GM23338 (cell line): ENCODE results near the gene SCLY. TPM values are rescaled to one million over a fixed set of nuclear protein-coding genes. Genes with fewer than 3 reads are reported as not detected.

Experiments used
- ATAC-seq: fragments of 200-7000 bp; cut with Tn5 transposase; 3 replicates; pipeline ENCODE4 v1.9.1; 2020
- DNase-seq: peaks from one replicate; pipeline ENCODE4 v3.0.0-alpha.2; 2015; ENCODE audit warnings: low spot score
- H2AFZ ChIP-seq: fragments of 200-600 bp; sonication (generic); 2 replicates; pipeline ENCODE4 v1.8.0; 2016; ENCODE audit warnings: antibody characterized with exemption, mild to moderate bottlenecking, moderate library complexity
- H3F3A ChIP-seq: fragments of 200-600 bp; sonication (generic); replicated peaks from 2 replicates; pipeline ENCODE4 v1.8.0; 2017; ENCODE audit warnings: antibody characterized with exemption, mixed run types, low read depth
- H3K27ac ChIP-seq: fragments of 200-600 bp; sonication (generic); 2 replicates; pipeline ENCODE4 v1.6.1; 2016; ENCODE audit warnings: low read depth
- H3K27me3 ChIP-seq: fragments of 200-600 bp; sonication (generic); 2 replicates; pipeline ENCODE4 v1.8.0; 2016; ENCODE audit warnings: mild to moderate bottlenecking, mixed run types, moderate library complexity; ENCODE audit not compliant: insufficient read depth
- H3K36me3 ChIP-seq: fragments of 200-600 bp; sonication (generic); 2 replicates; pipeline ENCODE4 v1.8.0; 2016; ENCODE audit warnings: mild to moderate bottlenecking; ENCODE audit not compliant: insufficient read depth
- H3K4me1 ChIP-seq: fragments of 200-600 bp; sonication (generic); 2 replicates; pipeline ENCODE4 v1.8.0; 2016; ENCODE audit warnings: mild to moderate bottlenecking, moderate library complexity; ENCODE audit not compliant: insufficient read depth
- H3K4me2 ChIP-seq: fragments of 200-600 bp; sonication (generic); 2 replicates; pipeline ENCODE4 v1.7.1; 2017; ENCODE audit warnings: mixed run types
- H3K4me3 ChIP-seq: fragments of 200-600 bp; sonication (generic); 2 replicates; pipeline ENCODE4 v1.6.1; 2016; ENCODE audit warnings: mixed run types
- H3K79me2 ChIP-seq: fragments of 200-600 bp; sonication (generic); replicated peaks from 2 replicates; pipeline ENCODE4 v1.8.0; 2017; ENCODE audit warnings: mild to moderate bottlenecking; ENCODE audit not compliant: insufficient read depth
- H3K9me2 ChIP-seq: fragments of 200-600 bp; sonication (generic); 2 replicates; pipeline ENCODE4 v1.8.0; 2017; ENCODE audit not compliant: insufficient read depth
- H4K20me1 ChIP-seq: fragments of 200-600 bp; sonication (generic); replicated peaks from 2 replicates; pipeline ENCODE4 v1.8.0; 2017; ENCODE audit warnings: mild to moderate bottlenecking; ENCODE audit not compliant: insufficient read depth
- H3K27ac Mint-ChIP-seq: 2 replicates; pipeline ENCODE4 v1.8.0; 2020; ENCODE audit warnings: inconsistent platforms, mild to moderate bottlenecking, moderate library complexity, mixed read lengths
- H3K27me3 Mint-ChIP-seq: 3 replicates; pipeline ENCODE4 v1.8.0; 2022; ENCODE audit warnings: low read depth, mild to moderate bottlenecking, moderate library complexity, mixed read lengths, inconsistent platforms; ENCODE audit not compliant: insufficient read depth, poor library complexity
- H3K36me3 Mint-ChIP-seq: 3 replicates; pipeline ENCODE4 v1.8.0; 2021; ENCODE audit warnings: low read depth, mild to moderate bottlenecking, inconsistent platforms, moderate library complexity, mixed read lengths
- H3K4me1 Mint-ChIP-seq: 3 replicates; pipeline ENCODE4 v1.8.0; 2020; ENCODE audit warnings: mild to moderate bottlenecking, inconsistent platforms, mixed read lengths
- H3K4me3 Mint-ChIP-seq: 3 replicates; pipeline ENCODE4 v1.8.0; 2021; ENCODE audit warnings: moderate library complexity, mild to moderate bottlenecking, inconsistent platforms, mixed read lengths
- H3K9me3 Mint-ChIP-seq: 3 replicates; pipeline ENCODE4 v1.8.0; 2020; ENCODE audit warnings: moderate library complexity, mild to moderate bottlenecking, inconsistent platforms, mixed read lengths
- CREB1 ChIP-seq: fragments of 250-450 bp; sonication (Bioruptor Pico); IDR thresholded peaks from 2 replicates; pipeline ENCODE4 v1.5.0; 2020; ENCODE audit warnings: low read depth, mild to moderate bottlenecking, moderate library complexity
- EZH2 ChIP-seq: fragments of 200-600 bp; sonication (generic); IDR thresholded peaks from one replicate; pipeline ENCODE4 v1.8.0; 2017; ENCODE audit warnings: antibody characterized with exemption, mild to moderate bottlenecking, low read depth; ENCODE audit not compliant: unreplicated experiment
- EZH2phosphoT487 ChIP-seq: fragments of 200-600 bp; sonication (generic); IDR thresholded peaks from one replicate; pipeline ENCODE4 v1.8.1; 2018; ENCODE audit warnings: antibody characterized with exemption; ENCODE audit not compliant: unreplicated experiment
- JUNB ChIP-seq: IDR thresholded peaks from one replicate; pipeline ENCODE4 v1.6.1; 2016; ENCODE audit warnings: antibody characterized with exemption; ENCODE audit not compliant: unreplicated experiment
- NANOG ChIP-seq: IDR thresholded peaks from 2 replicates; pipeline ENCODE4 v1.6.1; 2016; ENCODE audit warnings: antibody characterized with exemption, borderline replicate concordance
- POLR2AphosphoS5 ChIP-seq: IDR thresholded peaks from 2 replicates; pipeline ENCODE4 v1.6.1; 2016; ENCODE audit warnings: antibody characterized with exemption, low read depth
- STAT1 ChIP-seq: IDR thresholded peaks from one replicate; pipeline ENCODE4 v1.6.1; 2016; ENCODE audit warnings: antibody characterized with exemption; ENCODE audit not compliant: unreplicated experiment
- ZNF114 ChIP-seq: fragments of 250-450 bp; sonication (Bioruptor Pico); IDR thresholded peaks from 2 replicates; pipeline ENCODE4 v1.5.0; 2020; ENCODE audit warnings: mild to moderate bottlenecking, moderate library complexity
- ZNF331 ChIP-seq: fragments of 250-450 bp; sonication (Bioruptor Pico); IDR thresholded peaks from 2 replicates; pipeline ENCODE4 v1.5.0; 2020; ENCODE audit warnings: low read depth, mild to moderate bottlenecking, moderate library complexity
- polyA plus RNA-seq: library from polyadenylated mRNA; unstranded; fragments of >200 nt; fragmentation: Nextera tagmentation; extraction: Ambion mirVana; gene quantifications from 2 replicates; pipeline ENCODE4 v1.2.1, GENCODE V29; 2016
- total RNA-seq: library from RNA; depleted of rRNA; stranded (reverse); fragments of >200 nt; shearing (Covaris generic); gene quantifications from 2 replicates; pipeline ENCODE4 v1.2.3, GENCODE V29; 2014
- TF ChIP-seq, protein P1 (sequence below): IDR thresholded peaks from one replicate; pipeline ENCODE4 v1.6.1; 2018; ENCODE audit warnings: antibody characterized with exemption; ENCODE audit not compliant: unreplicated experiment
- TF ChIP-seq, protein P2 (sequence below), 2 experiments: fragments of 200-600 bp in 1 of 2; sonication (generic) in 1 of 2; conservative IDR thresholded peaks; 2 replicates each; pipeline versions ENCODE4 v1.5.1 to v1.6.1; 2016 to 2017; ENCODE audit warnings: antibody characterized with exemption in 2 of 2, low read depth in 2 of 2, mild to moderate bottlenecking in 2 of 2, moderate library complexity in 1 of 2
- TF ChIP-seq, protein P3 (sequence below): fragments of 250-450 bp; sonication (Bioruptor Pico); IDR thresholded peaks from 2 replicates; pipeline ENCODE4 v1.5.0; 2020; ENCODE audit warnings: mild to moderate bottlenecking, moderate library complexity
- TF ChIP-seq, protein P4 (sequence below): IDR thresholded peaks from 2 replicates; pipeline ENCODE4 v1.6.1; 2016; ENCODE audit warnings: antibody characterized with exemption

The SCLY gene
- total and polyA plus RNA-seq, 2 experiments from 2014 or later = 57.2 to 80.3 TPM

DNA sequence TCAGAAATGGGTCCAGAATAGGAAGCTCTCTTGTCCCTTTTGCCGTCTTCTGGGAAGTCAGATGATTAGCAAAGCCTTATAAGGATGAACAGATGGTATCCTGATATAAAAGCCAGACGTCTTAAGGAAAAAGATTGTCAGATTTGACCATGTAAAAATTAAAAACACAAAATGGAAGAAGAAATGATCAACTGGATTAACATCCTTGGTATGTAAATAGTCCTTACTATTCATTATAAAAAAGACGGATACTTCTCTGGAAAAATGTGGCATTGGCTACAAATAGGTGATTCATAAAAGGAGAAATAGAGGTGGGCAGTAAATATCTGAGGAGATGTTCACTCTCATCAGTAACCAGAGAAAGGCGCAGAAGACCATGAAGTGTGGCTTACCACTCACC lies 33.7 kb upstream of the SCLY start:
- Mint-ChIP-seq H3K27me3 (peaks cover 7% of the 10 kb centered on the region), H3K27ac (no peak overlapping the region; the same call in 1 of the 2 replicates), H3K9me3 (no peaks in the 10 kb centered on the region), H3K36me3 (peaks cover 28% of the 10 kb centered on the region), H3K4me3 (no peak overlapping the region), H3K4me1 (peaks cover 23% of the 10 kb centered on the region)
- Histone ChIP-seq H4K20me1 (peaks cover 5% of the 10 kb centered on the region; the same call in 1 of the 2 replicates), H3K27ac (no peak overlapping the region), H3K9me2 (no peaks in the 10 kb centered on the region), H3K79me2 (no peaks in the 10 kb centered on the region), H3K36me3 (no peaks in the 10 kb centered on the region; the same call in 1 of the 2 replicates), H3K27me3 (no peaks in the 10 kb centered on the region), H3K4me3 (no peak overlapping the region), H3K4me1 (0 out of 2 replicates have a peak, but pooled peaks cover 6% of the 10 kb centered on the region), H2AFZ (no peak overlapping the region), H3F3A (no peaks in the 10 kb centered on the region), H3K4me2 (no peak overlapping the region)
- ATAC-seq (no peak), DNase-seq (no peak)
- TF ChIP-seq EZH2phosphoT487 (no peak), NANOG (no peak), ZNF114 (CRISPR knock-in tag) (no peak), POLR2AphosphoS5 (no peak), EZH2 (no peak), STAT1 (no peak), ZNF331 (CRISPR knock-in tag) (no peak), JUNB (no peak), CREB1 (no peak)
- TF ChIP-seq, protein P1, sequence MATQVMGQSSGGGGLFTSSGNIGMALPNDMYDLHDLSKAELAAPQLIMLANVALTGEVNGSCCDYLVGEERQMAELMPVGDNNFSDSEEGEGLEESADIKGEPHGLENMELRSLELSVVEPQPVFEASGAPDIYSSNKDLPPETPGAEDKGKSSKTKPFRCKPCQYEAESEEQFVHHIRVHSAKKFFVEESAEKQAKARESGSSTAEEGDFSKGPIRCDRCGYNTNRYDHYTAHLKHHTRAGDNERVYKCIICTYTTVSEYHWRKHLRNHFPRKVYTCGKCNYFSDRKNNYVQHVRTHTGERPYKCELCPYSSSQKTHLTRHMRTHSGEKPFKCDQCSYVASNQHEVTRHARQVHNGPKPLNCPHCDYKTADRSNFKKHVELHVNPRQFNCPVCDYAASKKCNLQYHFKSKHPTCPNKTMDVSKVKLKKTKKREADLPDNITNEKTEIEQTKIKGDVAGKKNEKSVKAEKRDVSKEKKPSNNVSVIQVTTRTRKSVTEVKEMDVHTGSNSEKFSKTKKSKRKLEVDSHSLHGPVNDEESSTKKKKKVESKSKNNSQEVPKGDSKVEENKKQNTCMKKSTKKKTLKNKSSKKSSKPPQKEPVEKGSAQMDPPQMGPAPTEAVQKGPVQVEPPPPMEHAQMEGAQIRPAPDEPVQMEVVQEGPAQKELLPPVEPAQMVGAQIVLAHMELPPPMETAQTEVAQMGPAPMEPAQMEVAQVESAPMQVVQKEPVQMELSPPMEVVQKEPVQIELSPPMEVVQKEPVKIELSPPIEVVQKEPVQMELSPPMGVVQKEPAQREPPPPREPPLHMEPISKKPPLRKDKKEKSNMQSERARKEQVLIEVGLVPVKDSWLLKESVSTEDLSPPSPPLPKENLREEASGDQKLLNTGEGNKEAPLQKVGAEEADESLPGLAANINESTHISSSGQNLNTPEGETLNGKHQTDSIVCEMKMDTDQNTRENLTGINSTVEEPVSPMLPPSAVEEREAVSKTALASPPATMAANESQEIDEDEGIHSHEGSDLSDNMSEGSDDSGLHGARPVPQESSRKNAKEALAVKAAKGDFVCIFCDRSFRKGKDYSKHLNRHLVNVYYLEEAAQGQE = no peak
- TF ChIP-seq, protein P2, sequence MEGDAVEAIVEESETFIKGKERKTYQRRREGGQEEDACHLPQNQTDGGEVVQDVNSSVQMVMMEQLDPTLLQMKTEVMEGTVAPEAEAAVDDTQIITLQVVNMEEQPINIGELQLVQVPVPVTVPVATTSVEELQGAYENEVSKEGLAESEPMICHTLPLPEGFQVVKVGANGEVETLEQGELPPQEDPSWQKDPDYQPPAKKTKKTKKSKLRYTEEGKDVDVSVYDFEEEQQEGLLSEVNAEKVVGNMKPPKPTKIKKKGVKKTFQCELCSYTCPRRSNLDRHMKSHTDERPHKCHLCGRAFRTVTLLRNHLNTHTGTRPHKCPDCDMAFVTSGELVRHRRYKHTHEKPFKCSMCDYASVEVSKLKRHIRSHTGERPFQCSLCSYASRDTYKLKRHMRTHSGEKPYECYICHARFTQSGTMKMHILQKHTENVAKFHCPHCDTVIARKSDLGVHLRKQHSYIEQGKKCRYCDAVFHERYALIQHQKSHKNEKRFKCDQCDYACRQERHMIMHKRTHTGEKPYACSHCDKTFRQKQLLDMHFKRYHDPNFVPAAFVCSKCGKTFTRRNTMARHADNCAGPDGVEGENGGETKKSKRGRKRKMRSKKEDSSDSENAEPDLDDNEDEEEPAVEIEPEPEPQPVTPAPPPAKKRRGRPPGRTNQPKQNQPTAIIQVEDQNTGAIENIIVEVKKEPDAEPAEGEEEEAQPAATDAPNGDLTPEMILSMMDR (conservative IDR thresholded peaks at IDR 0.05; ENCODE audit: low read depth in 2 of 2) = no peak
- TF ChIP-seq, protein P3, sequence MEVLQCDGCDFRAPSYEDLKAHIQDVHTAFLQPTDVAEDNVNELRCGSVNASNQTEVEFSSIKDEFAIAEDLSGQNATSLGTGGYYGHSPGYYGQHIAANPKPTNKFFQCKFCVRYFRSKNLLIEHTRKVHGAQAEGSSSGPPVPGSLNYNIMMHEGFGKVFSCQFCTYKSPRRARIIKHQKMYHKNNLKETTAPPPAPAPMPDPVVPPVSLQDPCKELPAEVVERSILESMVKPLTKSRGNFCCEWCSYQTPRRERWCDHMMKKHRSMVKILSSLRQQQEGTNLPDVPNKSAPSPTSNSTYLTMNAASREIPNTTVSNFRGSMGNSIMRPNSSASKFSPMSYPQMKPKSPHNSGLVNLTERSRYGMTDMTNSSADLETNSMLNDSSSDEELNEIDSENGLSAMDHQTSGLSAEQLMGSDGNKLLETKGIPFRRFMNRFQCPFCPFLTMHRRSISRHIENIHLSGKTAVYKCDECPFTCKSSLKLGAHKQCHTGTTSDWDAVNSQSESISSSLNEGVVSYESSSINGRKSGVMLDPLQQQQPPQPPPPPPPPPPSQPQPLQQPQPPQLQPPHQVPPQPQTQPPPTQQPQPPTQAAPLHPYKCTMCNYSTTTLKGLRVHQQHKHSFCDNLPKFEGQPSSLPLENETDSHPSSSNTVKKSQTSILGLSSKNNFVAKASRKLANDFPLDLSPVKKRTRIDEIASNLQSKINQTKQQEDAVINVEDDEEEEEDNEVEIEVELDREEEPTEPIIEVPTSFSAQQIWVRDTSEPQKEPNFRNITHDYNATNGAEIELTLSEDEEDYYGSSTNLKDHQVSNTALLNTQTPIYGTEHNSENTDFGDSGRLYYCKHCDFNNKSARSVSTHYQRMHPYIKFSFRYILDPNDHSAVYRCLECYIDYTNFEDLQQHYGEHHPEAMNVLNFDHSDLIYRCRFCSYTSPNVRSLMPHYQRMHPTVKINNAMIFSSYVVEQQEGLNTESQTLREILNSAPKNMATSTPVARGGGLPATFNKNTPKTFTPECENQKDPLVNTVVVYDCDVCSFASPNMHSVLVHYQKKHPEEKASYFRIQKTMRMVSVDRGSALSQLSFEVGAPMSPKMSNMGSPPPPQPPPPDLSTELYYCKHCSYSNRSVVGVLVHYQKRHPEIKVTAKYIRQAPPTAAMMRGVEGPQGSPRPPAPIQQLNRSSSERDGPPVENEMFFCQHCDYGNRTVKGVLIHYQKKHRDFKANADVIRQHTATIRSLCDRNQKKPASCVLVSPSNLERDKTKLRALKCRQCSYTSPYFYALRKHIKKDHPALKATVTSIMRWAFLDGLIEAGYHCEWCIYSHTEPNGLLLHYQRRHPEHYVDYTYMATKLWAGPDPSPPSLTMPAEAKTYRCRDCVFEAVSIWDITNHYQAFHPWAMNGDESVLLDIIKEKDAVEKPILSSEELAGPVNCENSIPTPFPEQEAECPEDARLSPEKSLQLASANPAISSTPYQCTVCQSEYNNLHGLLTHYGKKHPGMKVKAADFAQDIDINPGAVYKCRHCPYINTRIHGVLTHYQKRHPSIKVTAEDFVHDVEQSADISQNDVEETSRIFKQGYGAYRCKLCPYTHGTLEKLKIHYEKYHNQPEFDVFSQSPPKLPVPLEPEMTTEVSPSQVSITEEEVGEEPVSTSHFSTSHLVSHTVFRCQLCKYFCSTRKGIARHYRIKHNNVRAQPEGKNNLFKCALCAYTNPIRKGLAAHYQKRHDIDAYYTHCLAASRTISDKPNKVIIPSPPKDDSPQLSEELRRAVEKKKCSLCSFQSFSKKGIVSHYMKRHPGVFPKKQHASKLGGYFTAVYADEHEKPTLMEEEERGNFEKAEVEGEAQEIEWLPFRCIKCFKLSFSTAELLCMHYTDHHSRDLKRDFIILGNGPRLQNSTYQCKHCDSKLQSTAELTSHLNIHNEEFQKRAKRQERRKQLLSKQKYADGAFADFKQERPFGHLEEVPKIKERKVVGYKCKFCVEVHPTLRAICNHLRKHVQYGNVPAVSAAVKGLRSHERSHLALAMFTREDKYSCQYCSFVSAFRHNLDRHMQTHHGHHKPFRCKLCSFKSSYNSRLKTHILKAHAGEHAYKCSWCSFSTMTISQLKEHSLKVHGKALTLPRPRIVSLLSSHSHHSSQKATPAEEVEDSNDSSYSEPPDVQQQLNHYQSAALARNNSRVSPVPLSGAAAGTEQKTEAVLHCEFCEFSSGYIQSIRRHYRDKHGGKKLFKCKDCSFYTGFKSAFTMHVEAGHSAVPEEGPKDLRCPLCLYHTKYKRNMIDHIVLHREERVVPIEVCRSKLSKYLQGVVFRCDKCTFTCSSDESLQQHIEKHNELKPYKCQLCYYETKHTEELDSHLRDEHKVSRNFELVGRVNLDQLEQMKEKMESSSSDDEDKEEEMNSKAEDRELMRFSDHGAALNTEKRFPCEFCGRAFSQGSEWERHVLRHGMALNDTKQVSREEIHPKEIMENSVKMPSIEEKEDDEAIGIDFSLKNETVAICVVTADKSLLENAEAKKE (CRISPR knock-in tag) = no peak
- TF ChIP-seq, protein P4, sequence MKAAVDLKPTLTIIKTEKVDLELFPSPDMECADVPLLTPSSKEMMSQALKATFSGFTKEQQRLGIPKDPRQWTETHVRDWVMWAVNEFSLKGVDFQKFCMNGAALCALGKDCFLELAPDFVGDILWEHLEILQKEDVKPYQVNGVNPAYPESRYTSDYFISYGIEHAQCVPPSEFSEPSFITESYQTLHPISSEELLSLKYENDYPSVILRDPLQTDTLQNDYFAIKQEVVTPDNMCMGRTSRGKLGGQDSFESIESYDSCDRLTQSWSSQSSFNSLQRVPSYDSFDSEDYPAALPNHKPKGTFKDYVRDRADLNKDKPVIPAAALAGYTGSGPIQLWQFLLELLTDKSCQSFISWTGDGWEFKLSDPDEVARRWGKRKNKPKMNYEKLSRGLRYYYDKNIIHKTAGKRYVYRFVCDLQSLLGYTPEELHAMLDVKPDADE = no peak
